ENCODE results near the gene PRDM15. TPM values are rescaled to one million over a fixed set of nuclear protein-coding genes. Genes with fewer than 3 reads are reported as not detected.

The PRDM15 gene
- polyA plus RNA-seq, 3 donors: 0.19 to 19.0 (median 0.74) TPM

GRCh38 chr21:41821081-41821755 is 57.9 kb downstream of the PRDM15 start:
- H3K36me3 ChIP-seq (replicated peaks in 1 of 2; ENCODE audit: control insufficient read depth in 1 of 2, insufficient read depth in 2 of 2, low read length in 2 of 2): peaks cover 17 to 65% of the 10 kb centered on the region in 2 donors
- H3K4me2 ChIP-seq (replicated peaks; ENCODE audit: extremely low read depth, low read length, poor library complexity, severe bottlenecking): no peak overlapping the region
- TF ChIP-seq, protein P1, sequence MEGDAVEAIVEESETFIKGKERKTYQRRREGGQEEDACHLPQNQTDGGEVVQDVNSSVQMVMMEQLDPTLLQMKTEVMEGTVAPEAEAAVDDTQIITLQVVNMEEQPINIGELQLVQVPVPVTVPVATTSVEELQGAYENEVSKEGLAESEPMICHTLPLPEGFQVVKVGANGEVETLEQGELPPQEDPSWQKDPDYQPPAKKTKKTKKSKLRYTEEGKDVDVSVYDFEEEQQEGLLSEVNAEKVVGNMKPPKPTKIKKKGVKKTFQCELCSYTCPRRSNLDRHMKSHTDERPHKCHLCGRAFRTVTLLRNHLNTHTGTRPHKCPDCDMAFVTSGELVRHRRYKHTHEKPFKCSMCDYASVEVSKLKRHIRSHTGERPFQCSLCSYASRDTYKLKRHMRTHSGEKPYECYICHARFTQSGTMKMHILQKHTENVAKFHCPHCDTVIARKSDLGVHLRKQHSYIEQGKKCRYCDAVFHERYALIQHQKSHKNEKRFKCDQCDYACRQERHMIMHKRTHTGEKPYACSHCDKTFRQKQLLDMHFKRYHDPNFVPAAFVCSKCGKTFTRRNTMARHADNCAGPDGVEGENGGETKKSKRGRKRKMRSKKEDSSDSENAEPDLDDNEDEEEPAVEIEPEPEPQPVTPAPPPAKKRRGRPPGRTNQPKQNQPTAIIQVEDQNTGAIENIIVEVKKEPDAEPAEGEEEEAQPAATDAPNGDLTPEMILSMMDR (IDR thresholded peaks at IDR 0.05): no peak
- no peak overlapping the region for H3K27ac ChIP-seq (ENCODE audit: low read depth in 1 of 2, low read length in 2 of 2)
- no peaks in the 10 kb centered on the region for H3K9me3 ChIP-seq (replicated peaks in 1 of 2; ENCODE audit: control insufficient read depth in 1 of 2, insufficient read depth in 1 of 2, low read length in 2 of 2)
- no peaks in the 10 kb centered on the region for H3K79me2 ChIP-seq (ENCODE audit: insufficient read depth, low read length)
- Mint-ChIP-seq H3K4me3 (no peak overlapping the region), H3K9me3 (no peaks in the 10 kb centered on the region), H3K27ac (no peak overlapping the region), H3K36me3 (peaks cover 44% of the 10 kb centered on the region in 2 donors), H3K4me1 (peaks cover 7% of the 10 kb centered on the region), H3K27me3 (ENCODE audit: low read depth in 3 of 3) (peaks cover 0 to 1% (median 0%) of the 10 kb centered on the region in 3 donors)
- no peak overlapping the region for H2AFZ ChIP-seq (ENCODE audit: insufficient read depth, low read depth, low read length, poor library complexity, severe bottlenecking)
- 96% methylated on average over 16 of the region's 21 CpGs for WGBS (ENCODE audit: insufficient coverage)
- no peaks in the 10 kb centered on the region for H4K20me1 ChIP-seq (ENCODE audit: insufficient read depth, low read length)
- no peak for DNase-seq
- no peaks in the 10 kb centered on the region for H3K27me3 ChIP-seq (ENCODE audit: control insufficient read depth in 2 of 2, insufficient read depth in 2 of 2, low read length in 2 of 2)
- H3K4me3 ChIP-seq (replicated peaks in 1 of 3; ENCODE audit: low read depth in 2 of 3, low read length in 3 of 3): no peak overlapping the region
- intact Hi-C loops (cut with micrococcal nuclease): no loop called here
- H3K9ac ChIP-seq (ENCODE audit: insufficient read depth, low read length, poor library complexity, severe bottlenecking): no peak overlapping the region
- peaks cover 4 to 6% of the 10 kb centered on the region in 2 donors for H3K4me1 ChIP-seq (ENCODE audit: control insufficient read depth in 1 of 2, insufficient read depth in 2 of 2, low read length in 2 of 2)

- H3K9me3 ChIP-seq (replicated peaks in 1 of 2; ENCODE audit: control insufficient read depth in 1 of 2, insufficient read depth in 1 of 2, low read length in 2 of 2): no peaks in the 10 kb centered on the region
- no peak overlapping the region for H2AFZ ChIP-seq (ENCODE audit: insufficient read depth, low read depth, low read length, poor library complexity, severe bottlenecking)
- H3K4me2 ChIP-seq (replicated peaks; ENCODE audit: extremely low read depth, low read length, poor library complexity, severe bottlenecking): no peak overlapping the region
- H3K79me2 ChIP-seq (ENCODE audit: insufficient read depth, low read length): no peaks in the 10 kb centered on the region
- no peak overlapping the region for H3K27ac ChIP-seq (ENCODE audit: low read depth in 1 of 2, low read length in 2 of 2)
- no peaks in the 10 kb centered on the region for H3K9me3 Mint-ChIP-seq
- H4K20me1 ChIP-seq (ENCODE audit: insufficient read depth, low read length): no peaks in the 10 kb centered on the region
- TF ChIP-seq, protein P1 (IDR thresholded peaks at IDR 0.05): no peak
- 94% methylated on average over 19 of the region's 19 CpGs for WGBS (ENCODE audit: insufficient coverage)
- peaks cover 40% of the 10 kb centered on the region in 2 donors for H3K36me3 Mint-ChIP-seq
- DNase-seq: no peak
- peaks cover 4 to 6% of the 10 kb centered on the region in 2 donors for H3K4me1 ChIP-seq (ENCODE audit: control insufficient read depth in 1 of 2, insufficient read depth in 2 of 2, low read length in 2 of 2)
- peak overlapping the region in 2 of 7 donors; percentile 1 to 22 for H3K27ac Mint-ChIP-seq
- no peak overlapping the region for H3K4me3 Mint-ChIP-seq
- H3K4me1 Mint-ChIP-seq: peaks cover 7% of the 10 kb centered on the region
- peaks cover 0 to 1% (median 0%) of the 10 kb centered on the region in 3 donors for H3K27me3 Mint-ChIP-seq (ENCODE audit: low read depth in 3 of 3)
- no peak overlapping the region for H3K9ac ChIP-seq (ENCODE audit: insufficient read depth, low read length, poor library complexity, severe bottlenecking)
- peaks cover 17 to 63% of the 10 kb centered on the region in 2 donors for H3K36me3 ChIP-seq (replicated peaks in 1 of 2; ENCODE audit: control insufficient read depth in 1 of 2, insufficient read depth in 2 of 2, low read length in 2 of 2)
- intact Hi-C loops (cut with micrococcal nuclease): no loop called here
- H3K4me3 ChIP-seq (replicated peaks in 1 of 3; ENCODE audit: low read depth in 2 of 3, low read length in 3 of 3): no peak overlapping the region
- no peaks in the 10 kb centered on the region for H3K27me3 ChIP-seq (ENCODE audit: control insufficient read depth in 2 of 2, insufficient read depth in 2 of 2, low read length in 2 of 2)
Measured at GRCh38 chr21:41820384-41821080, 58.6 kb downstream of the PRDM15 start.
